Naive B cell (primary cell): ENCODE measurements around the gene BTF3. TPM values are rescaled to one million over a fixed set of nuclear protein-coding genes. Genes with fewer than 3 reads are reported as not detected.
A peak's percentile ranks its signal among the peaks of the same experiment; 100 is the strongest.

Experiments
- ATAC-seq, 2 donors: fragments of 150-1000 bp; cut with Tn5 transposase; 2 replicates each; pipeline ENCODE4 v1.10.0; 2021; ENCODE audit warnings: low read depth in 2 of 2, mild to moderate bottlenecking in 2 of 2, moderate library complexity in 2 of 2
- DNase-seq: peaks from one replicate; pipeline ENCODE4 v3.0.0; 2022
- H3K27ac Mint-ChIP-seq, 6 donors: one replicate each; pipeline ENCODE4 v1.8.0; 2020 to 2022; ENCODE audit warnings: mild to moderate bottlenecking in 6 of 6, mixed read lengths in 6 of 6, moderate library complexity in 5 of 6, inconsistent platforms in 2 of 6
- H3K27me3 Mint-ChIP-seq, 3 donors: one replicate each; pipeline ENCODE4 v1.8.0; 2021 to 2022; ENCODE audit warnings: mixed read lengths in 3 of 3, mild to moderate bottlenecking in 1 of 3
- H3K36me3 Mint-ChIP-seq, 2 donors: one replicate each; pipeline ENCODE4 v1.8.0; 2020 to 2022; ENCODE audit warnings: mixed read lengths in 2 of 2, inconsistent platforms in 1 of 2, mild to moderate bottlenecking in 1 of 2
- H3K4me1 Mint-ChIP-seq, 3 donors: one replicate each; pipeline ENCODE4 v1.8.0; 2020 to 2022; ENCODE audit warnings: mixed read lengths in 3 of 3, inconsistent platforms in 1 of 3, mild to moderate bottlenecking in 1 of 3, moderate library complexity in 1 of 3
- H3K4me3 Mint-ChIP-seq, 8 donors: one replicate each; pipeline ENCODE4 v1.8.0; 2020 to 2022; ENCODE audit warnings: mild to moderate bottlenecking in 8 of 8, mixed read lengths in 8 of 8, moderate library complexity in 8 of 8, inconsistent platforms in 2 of 8
- H3K9me3 Mint-ChIP-seq, 7 donors: one replicate each; pipeline ENCODE4 v1.8.0; 2020 to 2022; ENCODE audit warnings: mixed read lengths in 7 of 7, mild to moderate bottlenecking in 5 of 7, inconsistent platforms in 2 of 7, moderate library complexity in 1 of 7
- polyA plus RNA-seq, 6 donors: library from polyadenylated mRNA; unstranded; fragments of 300-500 nt; fragmentation: Illumina TruSeq; gene quantifications; one replicate each; pipeline ENCODE4 v1.2.3, GENCODE V29; 2021; ENCODE audit warnings: low read depth in 6 of 6

The BTF3 gene
- polyA plus RNA-seq, 6 donors from 2014 or later = 610 to 801 (median 671) TPM

GRCh38 chr5:73514418-73514817 lies 16.2 kb downstream of the BTF3 start:
- H3K4me1 Mint-ChIP-seq = peaks cover 0 to 3% (median 3%) of the 10 kb centered on the region in 3 donors
- no peaks in the 10 kb centered on the region for H3K9me3 Mint-ChIP-seq
- ATAC-seq (no peak), DNase-seq (no peak)
- no peak overlapping the region for H3K4me3 Mint-ChIP-seq
- H3K36me3 Mint-ChIP-seq = no peaks in the 10 kb centered on the region
- no peaks in the 10 kb centered on the region for H3K27me3 Mint-ChIP-seq
- H3K27ac Mint-ChIP-seq = no peak overlapping the region

- Mint-ChIP-seq H3K27me3 (peaks cover 0 to 4% (median 0%) of the 10 kb centered on the region in 3 donors), H3K36me3 (no peaks in the 10 kb centered on the region), H3K9me3 (no peaks in the 10 kb centered on the region), H3K27ac (peak overlapping the region in 1 of 6 donors; percentile 69), H3K4me3 (no peak overlapping the region), H3K4me1 (peaks cover 2 to 10% (median 7%) of the 10 kb centered on the region in 3 donors)
- DNase-seq = no peak
- no peak for ATAC-seq
Observed at GRCh38 chr5:73515232-73515631, 17.0 kb downstream of the BTF3 start.

GRCh38 chr5:73519531-73520283 lies 21.5 kb downstream of the BTF3 start:
- no peaks in the 10 kb centered on the region for H3K36me3 Mint-ChIP-seq
- H3K9me3 Mint-ChIP-seq = no peaks in the 10 kb centered on the region
- DNase-seq = peak; percentile 60
- peak overlapping the region in 2 of 6 donors; percentile 20 to 69 for H3K27ac Mint-ChIP-seq
- H3K4me1 Mint-ChIP-seq = peaks cover 2 to 10% (median 7%) of the 10 kb centered on the region in 3 donors
- peak overlapping the region in 3 of 8 donors; percentile 14 to 44 (median 19) for H3K4me3 Mint-ChIP-seq
- peaks cover 0 to 4% (median 0%) of the 10 kb centered on the region in 3 donors for H3K27me3 Mint-ChIP-seq
- ATAC-seq = peak; percentile 98

- no peak for ATAC-seq
Observed at GRCh38 chr5:73522989-73523388, 24.7 kb downstream of the BTF3 start.

GRCh38 chr5:73523861-73524260 lies 25.6 kb downstream of the BTF3 start:
- DNase-seq = no peak
- Mint-ChIP-seq H3K4me1 (peaks cover 2 to 10% (median 7%) of the 10 kb centered on the region in 3 donors), H3K27me3 (peaks cover 4 to 18% (median 7%) of the 10 kb centered on the region in 3 donors), H3K9me3 (no peaks in the 10 kb centered on the region), H3K36me3 (no peaks in the 10 kb centered on the region), H3K4me3 (no peak overlapping the region), H3K27ac (no peak overlapping the region)
- no peak for ATAC-seq

More at GRCh38 chr5:73522989-73523388, 24.7 kb downstream of the BTF3 start:
- Mint-ChIP-seq H3K36me3 (no peaks in the 10 kb centered on the region), H3K4me1 (peaks cover 2 to 10% (median 7%) of the 10 kb centered on the region in 3 donors), H3K27ac (peak overlapping the region in 2 of 6 donors; percentile 44 to 54), H3K9me3 (no peaks in the 10 kb centered on the region), H3K4me3 (no peak overlapping the region), H3K27me3 (peaks cover 4 to 13% (median 7%) of the 10 kb centered on the region in 3 donors)
- no peak for DNase-seq

- Mint-ChIP-seq H3K4me3 (no peak overlapping the region), H3K27me3 (peaks cover 0 to 18% (median 11%) of the 10 kb centered on the region in 3 donors), H3K36me3 (no peaks in the 10 kb centered on the region), H3K4me1 (no peaks in the 10 kb centered on the region), H3K27ac (no peak overlapping the region), H3K9me3 (no peaks in the 10 kb centered on the region)
- DNase-seq (no peak), ATAC-seq (no peak)
Observed at GRCh38 chr5:73525606-73526203, 27.5 kb downstream of the BTF3 start.

GRCh38 chr5:73528248-73528647 lies 30.0 kb downstream of the BTF3 start:
- Mint-ChIP-seq H3K4me1 (no peaks in the 10 kb centered on the region), H3K9me3 (no peaks in the 10 kb centered on the region), H3K27me3 (peaks cover 16 to 37% (median 33%) of the 10 kb centered on the region in 3 donors), H3K27ac (peak overlapping the region in 1 of 6 donors; percentile 15), H3K4me3 (no peak overlapping the region), H3K36me3 (no peaks in the 10 kb centered on the region)
- no peak for DNase-seq
- no peak for ATAC-seq

GRCh38 chr5:73529081-73529480 lies 30.8 kb downstream of the BTF3 start:
- Mint-ChIP-seq H3K4me1 (no peaks in the 10 kb centered on the region), H3K4me3 (no peak overlapping the region), H3K27me3 (peaks cover 21 to 45% (median 39%) of the 10 kb centered on the region in 3 donors), H3K27ac (peak overlapping the region in 1 of 6 donors; percentile 20), H3K36me3 (no peaks in the 10 kb centered on the region), H3K9me3 (no peaks in the 10 kb centered on the region)
- DNase-seq (no peak), ATAC-seq (no peak)

GRCh38 chr5:73531356-73531755 lies 33.1 kb downstream of the BTF3 start:
- Mint-ChIP-seq H3K27me3 (peaks cover 33 to 62% (median 36%) of the 10 kb centered on the region in 3 donors), H3K4me3 (no peak overlapping the region), H3K4me1 (no peaks in the 10 kb centered on the region), H3K27ac (no peak overlapping the region), H3K36me3 (no peaks in the 10 kb centered on the region), H3K9me3 (no peaks in the 10 kb centered on the region)
- no peak for ATAC-seq
- DNase-seq = no peak

- no peaks in the 10 kb centered on the region for H3K36me3 Mint-ChIP-seq
- H3K27me3 Mint-ChIP-seq = peaks cover 32 to 61% (median 37%) of the 10 kb centered on the region in 3 donors
- no peaks in the 10 kb centered on the region for H3K9me3 Mint-ChIP-seq
- no peaks in the 10 kb centered on the region for H3K4me1 Mint-ChIP-seq
- no peak overlapping the region for H3K4me3 Mint-ChIP-seq
- peak overlapping the region in 1 of 6 donors; percentile 18 for H3K27ac Mint-ChIP-seq
- no peak for ATAC-seq
- DNase-seq = no peak
Observed at GRCh38 chr5:73532195-73532594, 34.0 kb downstream of the BTF3 start.

GRCh38 chr5:73534011-73534644 lies 35.9 kb downstream of the BTF3 start:
- no peak for DNase-seq
- H3K27ac Mint-ChIP-seq = no peak overlapping the region
- H3K4me1 Mint-ChIP-seq = no peaks in the 10 kb centered on the region
- ATAC-seq = no peak
- H3K4me3 Mint-ChIP-seq = no peak overlapping the region
- no peaks in the 10 kb centered on the region for H3K9me3 Mint-ChIP-seq
- no peaks in the 10 kb centered on the region for H3K36me3 Mint-ChIP-seq
- H3K27me3 Mint-ChIP-seq = peaks cover 25 to 55% (median 37%) of the 10 kb centered on the region in 3 donors

GRCh38 chr5:73534971-73535370 lies 36.7 kb downstream of the BTF3 start:
- Mint-ChIP-seq H3K36me3 (no peaks in the 10 kb centered on the region), H3K27me3 (peaks cover 28 to 59% (median 43%) of the 10 kb centered on the region in 3 donors), H3K9me3 (no peaks in the 10 kb centered on the region), H3K4me3 (no peak overlapping the region), H3K4me1 (no peaks in the 10 kb centered on the region), H3K27ac (peak overlapping the region in 1 of 6 donors; percentile 14)
- DNase-seq (no peak), ATAC-seq (no peak)

- no peaks in the 10 kb centered on the region for H3K4me1 Mint-ChIP-seq
- H3K9me3 Mint-ChIP-seq = no peaks in the 10 kb centered on the region
- DNase-seq (no peak), ATAC-seq (no peak)
- H3K27me3 Mint-ChIP-seq = peaks cover 29 to 54% (median 52%) of the 10 kb centered on the region in 3 donors
- no peak overlapping the region for H3K27ac Mint-ChIP-seq
- no peaks in the 10 kb centered on the region for H3K36me3 Mint-ChIP-seq
- no peak overlapping the region for H3K4me3 Mint-ChIP-seq
Observed at GRCh38 chr5:73539730-73540129, 41.5 kb downstream of the BTF3 start.
